DND-41 (cell line): ENCODE measurements around the gene TCEAL5.

Experiments
- CTCF ChIP-seq: IDR thresholded peaks from 2 replicates; pipeline ENCODE4 v1.5.1; 2012; ENCODE audit warnings: borderline replicate concordance, low read length, moderate library complexity, mild to moderate bottlenecking; ENCODE audit not compliant: poor library complexity, severe bottlenecking; ENCODE audit errors: extremely low read depth
- EZH2 ChIP-seq: IDR thresholded peaks from 3 replicates; pipeline ENCODE4 v1.6.1; 2012; ENCODE audit warnings: borderline replicate concordance, low read depth, mild to moderate bottlenecking, moderate library complexity, low read length, inconsistent platforms; ENCODE audit not compliant: severe bottlenecking

GRCh38 chrX:103233263-103233662 is 43.3 kb downstream of the TCEAL5 start:
- TF ChIP-seq EZH2 = no peak
- TF ChIP-seq CTCF = no peak
